ENCODE data around the gene HMCN1.

Gene HMCN1

GRCh38 chr1:185920602-185921001 is 186.4 kb downstream of the HMCN1 start:
- no peak for DNase-seq

GRCh38 chr1:185921636-185922035 is 187.4 kb downstream of the HMCN1 start:
- no peak for DNase-seq

- DNase-seq, result no peak
These were observed 192.4 kb downstream of the HMCN1 start for GRCh38 chr1:185926588-185926987.

DNA sequence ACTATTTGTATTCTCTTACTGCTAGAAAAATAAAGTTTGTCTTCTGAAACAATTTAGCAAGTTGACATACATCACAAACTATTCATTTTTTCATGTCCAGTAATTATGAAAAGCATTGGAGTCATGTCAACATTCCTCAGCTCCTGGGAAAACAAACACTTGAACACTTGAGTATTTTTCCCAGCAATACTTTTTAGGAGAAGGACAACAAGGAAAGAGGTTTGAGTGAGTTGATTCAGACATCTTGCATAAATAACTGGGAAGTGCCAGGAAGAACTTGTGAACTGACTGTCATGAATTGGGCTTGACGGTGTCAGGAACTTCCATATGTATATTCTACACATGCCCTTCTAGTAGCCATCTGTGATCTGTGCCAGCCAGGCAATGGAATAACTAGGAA is 195.6 kb downstream of the HMCN1 start:
- no peak for DNase-seq

DNA sequence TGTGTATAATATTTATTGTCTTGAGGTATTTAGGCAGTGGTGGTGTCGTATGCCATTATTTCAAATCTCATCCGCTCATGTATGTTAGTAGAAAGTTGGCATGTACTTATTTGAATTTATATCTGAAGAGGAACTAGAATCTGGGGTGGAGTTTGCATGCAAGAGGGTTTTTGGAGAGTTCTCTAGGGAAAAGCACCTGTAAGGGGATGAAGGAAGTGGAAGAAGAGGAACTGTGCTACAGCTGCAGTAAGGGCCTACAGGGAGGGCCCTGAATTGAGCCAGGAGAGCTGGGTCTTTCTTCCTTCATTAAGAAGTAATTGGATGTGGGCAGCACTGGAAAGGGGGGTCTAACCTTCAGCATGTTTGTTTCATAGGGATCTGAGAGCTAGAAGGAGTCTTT is 197.2 kb downstream of the HMCN1 start:
- DNase-seq, result no peak

DNA sequence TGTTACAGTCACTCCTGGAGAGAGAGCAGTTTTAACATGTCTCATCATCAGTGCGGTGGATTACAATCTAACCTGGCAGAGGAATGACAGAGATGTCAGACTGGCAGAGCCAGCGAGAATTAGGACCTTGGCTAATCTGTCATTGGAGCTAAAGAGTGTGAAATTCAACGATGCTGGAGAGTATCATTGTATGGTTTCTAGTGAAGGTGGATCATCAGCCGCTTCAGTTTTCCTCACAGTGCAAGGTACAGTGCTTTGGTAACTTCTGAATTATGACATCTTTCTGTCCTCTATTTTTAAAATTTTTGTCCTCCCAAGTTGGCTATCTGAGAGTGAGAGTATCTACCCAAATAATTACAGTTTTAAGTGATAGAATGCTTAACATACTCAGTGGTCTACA is 199.4 kb downstream of the HMCN1 start:
- DNase-seq, result no peak

DNA sequence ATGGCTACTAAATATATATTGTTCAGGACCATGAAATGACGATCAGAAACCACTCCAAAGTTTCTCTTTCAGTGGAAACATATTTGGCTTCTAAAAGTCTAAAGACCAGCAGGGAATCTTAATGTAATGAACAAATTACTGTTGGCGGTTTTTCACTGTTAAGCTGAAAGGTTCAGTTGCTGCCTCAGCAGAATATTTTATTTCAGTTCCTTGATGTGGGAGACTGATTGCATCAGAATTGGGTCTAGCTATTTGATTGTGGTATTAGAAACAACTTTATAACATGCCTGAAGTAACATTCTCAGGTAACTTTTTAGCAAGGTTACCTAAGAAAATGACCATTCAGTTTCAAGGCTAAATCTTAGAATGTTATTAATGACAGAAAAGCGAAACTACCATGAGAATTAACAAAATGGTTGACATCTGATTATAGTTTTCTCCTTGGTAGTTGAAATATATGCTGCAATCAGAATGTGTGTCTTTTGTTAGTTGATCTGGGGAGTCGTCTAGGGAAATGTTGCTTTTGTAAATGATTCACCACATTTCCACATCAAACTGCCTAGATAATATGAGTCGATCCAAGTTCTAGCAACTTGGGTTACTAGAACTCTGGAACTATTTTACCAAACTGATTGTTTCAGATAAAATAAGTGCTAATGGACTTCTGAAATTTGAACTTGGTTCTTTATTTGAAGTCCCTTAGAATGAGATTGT is 200.4 kb downstream of the HMCN1 start:
- no peak for DNase-seq

GRCh38 chr1:185935360-185935759 is 201.2 kb downstream of the HMCN1 start:
- DNase-seq, result no peak

- no peak for DNase-seq
These were observed 202.4 kb downstream of the HMCN1 start for GRCh38 chr1:185936641-185937040.

- DNase-seq, result no peak
These were observed 204.2 kb downstream of the HMCN1 start for GRCh38 chr1:185938396-185938795.

DNA sequence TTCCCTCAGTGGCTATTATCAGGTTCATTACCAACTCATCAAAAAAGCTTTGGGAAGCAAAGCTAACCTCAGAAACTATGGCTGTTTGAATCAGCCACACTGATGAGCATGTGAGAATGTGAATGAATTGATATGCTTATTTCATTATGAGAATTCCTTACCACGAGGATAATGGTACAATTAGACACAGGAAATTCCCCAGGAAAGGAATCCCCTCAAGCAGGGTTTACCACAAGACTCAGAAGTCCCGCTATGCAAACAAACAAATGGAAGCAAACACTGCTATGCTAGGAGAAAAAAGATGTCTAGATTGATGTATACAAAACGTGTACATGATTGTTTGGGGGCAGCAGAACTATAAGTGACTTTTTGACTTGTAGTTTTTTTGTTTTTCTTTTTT is 205.0 kb downstream of the HMCN1 start:
- DNase-seq, result no peak

GRCh38 chr1:185942961-185943360 is 208.8 kb downstream of the HMCN1 start:
- DNase-seq, result no peak

DNA sequence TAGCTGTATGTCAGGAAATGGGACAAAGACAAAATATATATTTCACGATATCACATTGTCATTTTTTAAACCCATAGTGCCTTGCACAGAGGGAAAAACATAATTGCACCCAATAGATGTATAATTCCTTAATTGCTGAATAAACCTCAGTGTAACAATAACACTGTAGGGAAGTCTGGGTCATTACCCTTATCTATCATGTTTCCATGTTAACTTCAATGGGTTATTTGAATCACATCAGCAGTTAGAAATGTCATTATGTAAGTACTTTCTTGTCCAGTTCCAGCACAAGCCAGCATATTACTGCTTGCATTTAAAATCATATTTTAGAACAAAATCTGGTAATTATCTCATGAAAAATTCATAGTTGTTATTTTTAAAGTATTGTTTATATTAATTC is 222.7 kb downstream of the HMCN1 start:
- no peak for DNase-seq

DNA sequence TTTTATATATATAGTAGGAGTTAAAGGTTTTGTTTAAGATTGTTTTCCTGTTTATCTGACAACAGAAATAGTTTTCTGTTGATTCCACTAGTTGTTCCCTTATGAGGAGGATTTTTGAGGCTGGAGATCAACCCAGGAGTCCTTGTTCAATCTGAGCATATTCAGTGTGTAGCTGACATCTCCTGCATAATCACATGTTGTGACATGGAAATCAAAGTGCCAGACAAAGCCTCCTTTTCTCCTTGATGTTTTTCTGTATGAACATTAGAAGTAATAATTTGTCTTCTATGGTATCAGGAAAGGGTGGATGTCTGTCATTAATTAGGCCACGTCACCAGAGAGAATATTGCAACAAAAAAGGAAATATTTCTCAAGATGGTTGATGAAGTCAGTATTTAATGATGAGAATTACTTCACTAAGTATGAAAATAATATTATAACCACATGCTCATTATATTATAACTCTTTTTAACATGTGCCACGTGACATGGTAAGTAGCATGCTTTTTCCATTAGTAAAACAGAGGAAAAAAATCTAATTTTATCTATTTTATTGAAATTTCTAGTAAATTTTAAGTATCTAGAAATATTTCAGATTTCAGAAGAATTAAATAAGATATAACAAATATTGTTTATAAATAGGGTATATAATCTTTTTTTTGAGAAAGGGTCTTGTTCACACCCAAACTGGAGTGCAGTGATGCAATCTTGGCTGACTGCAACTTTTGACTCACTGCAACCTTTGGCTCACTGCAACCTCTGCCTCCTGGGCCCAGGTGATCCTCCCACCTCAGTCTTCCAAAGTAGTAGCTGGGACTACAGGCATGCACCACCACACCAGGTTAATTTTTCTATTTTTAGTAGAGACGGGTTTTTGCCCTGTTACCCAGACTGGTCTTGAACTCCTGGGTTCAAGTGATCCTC is 223.5 kb downstream of the HMCN1 start:
- no peak for DNase-seq

GRCh38 chr1:185960422-185961321 is 226.5 kb downstream of the HMCN1 start:
- no peak for DNase-seq

- DNase-seq, result no peak
These were observed 227.5 kb downstream of the HMCN1 start for GRCh38 chr1:185961664-185962063.

- DNase-seq, result no peak
These were observed 230.8 kb downstream of the HMCN1 start for GRCh38 chr1:185964946-185965345.

GRCh38 chr1:185965870-185966269 is 231.7 kb downstream of the HMCN1 start:
- DNase-seq, result no peak

- DNase-seq, result no peak
These were observed 232.3 kb downstream of the HMCN1 start for GRCh38 chr1:185966471-185966870.

DNA sequence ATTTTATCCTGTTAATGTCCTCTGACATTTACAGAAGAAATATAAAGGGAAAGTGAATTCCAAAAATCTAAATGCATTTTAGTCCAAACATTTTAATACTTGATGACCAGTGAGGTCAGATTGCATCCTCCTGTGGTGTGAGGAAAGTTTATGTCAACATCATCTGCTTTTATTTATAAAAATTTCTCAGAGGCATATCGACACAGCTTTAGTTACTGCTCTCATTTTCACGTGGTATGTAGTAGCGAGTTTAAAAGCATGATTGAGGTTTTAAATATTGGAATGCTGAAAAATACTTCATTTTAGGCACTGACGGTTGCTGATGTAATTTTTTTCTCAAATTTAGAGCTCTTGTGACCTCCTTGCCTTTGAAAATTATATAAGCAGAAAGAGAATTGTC is 234.8 kb downstream of the HMCN1 start:
- no peak for DNase-seq

DNA sequence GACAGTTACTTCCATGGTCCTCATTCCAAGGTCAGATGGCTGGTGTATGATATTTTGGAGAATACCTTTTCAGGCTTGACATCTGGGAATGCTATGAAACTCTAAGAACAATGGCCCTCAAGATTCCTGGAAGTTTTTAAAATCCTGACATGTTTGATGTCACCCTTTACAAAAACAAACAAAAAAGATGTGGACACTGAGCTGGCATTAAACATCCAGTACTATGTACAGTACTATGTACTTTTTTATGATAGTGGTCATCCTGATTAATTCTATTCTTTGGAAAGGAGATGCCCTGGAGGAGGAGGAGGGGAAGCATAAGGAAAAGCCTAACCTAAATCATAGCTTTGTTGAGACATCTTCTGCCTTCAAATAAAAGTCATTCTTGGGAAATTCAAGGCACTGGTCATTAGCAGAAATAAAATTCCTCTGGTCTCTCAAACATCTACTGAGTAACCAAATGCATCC is 235.4 kb downstream of the HMCN1 start:
- no peak for DNase-seq

GRCh38 chr1:185971688-185972087 is 237.5 kb downstream of the HMCN1 start:
- no peak for DNase-seq
